ENCODE measurements around the gene LUC7L3.

DNA sequence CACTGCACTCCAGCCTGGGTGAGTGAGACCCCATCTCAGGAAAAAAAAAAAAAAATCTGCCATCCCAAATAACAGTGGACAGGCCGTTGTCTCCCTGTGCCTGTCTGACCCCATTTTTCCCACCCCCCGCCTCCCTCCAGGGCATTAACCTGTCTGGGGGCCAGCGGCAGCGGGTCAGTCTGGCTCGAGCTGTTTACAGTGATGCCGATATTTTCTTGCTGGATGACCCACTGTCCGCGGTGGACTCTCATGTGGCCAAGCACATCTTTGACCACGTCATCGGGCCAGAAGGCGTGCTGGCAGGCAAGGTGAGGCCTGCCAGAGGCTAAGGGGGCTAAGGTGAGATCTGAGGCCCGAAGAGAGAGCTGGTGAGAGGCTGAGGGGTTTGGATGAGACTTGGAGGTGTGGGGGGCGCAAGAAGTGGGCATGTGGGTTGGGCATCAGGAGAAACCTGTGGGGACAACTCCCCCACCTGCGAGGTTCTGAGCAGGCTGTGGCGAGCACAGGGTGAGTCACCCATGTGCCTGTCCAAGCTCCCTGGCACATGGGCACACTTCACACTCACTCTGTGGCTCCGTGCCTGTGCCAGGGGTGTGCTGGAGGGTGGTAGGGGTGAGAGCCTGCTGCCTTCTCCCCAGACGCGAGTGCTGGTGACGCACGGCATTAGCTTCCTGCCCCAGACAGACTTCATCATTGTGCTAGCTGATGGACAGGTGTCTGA is 46.4 kb upstream of the LUC7L3 start:
- TF ChIP-seq, protein P1, sequence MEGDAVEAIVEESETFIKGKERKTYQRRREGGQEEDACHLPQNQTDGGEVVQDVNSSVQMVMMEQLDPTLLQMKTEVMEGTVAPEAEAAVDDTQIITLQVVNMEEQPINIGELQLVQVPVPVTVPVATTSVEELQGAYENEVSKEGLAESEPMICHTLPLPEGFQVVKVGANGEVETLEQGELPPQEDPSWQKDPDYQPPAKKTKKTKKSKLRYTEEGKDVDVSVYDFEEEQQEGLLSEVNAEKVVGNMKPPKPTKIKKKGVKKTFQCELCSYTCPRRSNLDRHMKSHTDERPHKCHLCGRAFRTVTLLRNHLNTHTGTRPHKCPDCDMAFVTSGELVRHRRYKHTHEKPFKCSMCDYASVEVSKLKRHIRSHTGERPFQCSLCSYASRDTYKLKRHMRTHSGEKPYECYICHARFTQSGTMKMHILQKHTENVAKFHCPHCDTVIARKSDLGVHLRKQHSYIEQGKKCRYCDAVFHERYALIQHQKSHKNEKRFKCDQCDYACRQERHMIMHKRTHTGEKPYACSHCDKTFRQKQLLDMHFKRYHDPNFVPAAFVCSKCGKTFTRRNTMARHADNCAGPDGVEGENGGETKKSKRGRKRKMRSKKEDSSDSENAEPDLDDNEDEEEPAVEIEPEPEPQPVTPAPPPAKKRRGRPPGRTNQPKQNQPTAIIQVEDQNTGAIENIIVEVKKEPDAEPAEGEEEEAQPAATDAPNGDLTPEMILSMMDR (IDR thresholded peaks at IDR 0.05), result no peak
- TF ChIP-seq POLR2A (IDR thresholded peaks at IDR 0.05), result no peak

Data from lower leg skin (tissue), 3 donors.